ENCODE results near the gene C1QA.

- TF ChIP-seq CTCF (conservative IDR thresholded peaks at IDR 0.05 in 1 of 2, IDR thresholded peaks at IDR 0.05 in 1 of 2; ENCODE audit: low read depth in 1 of 2, low read length in 2 of 2) (no peak), EZH2 (IDR thresholded peaks at IDR 0.05; ENCODE audit: low read length, missing control alignments) (no peak)
Observed at GRCh38 chr1:22612671-22613571, 23.5 kb upstream of the C1QA start.

Measured in fibroblast of lung (primary cell).